Lower leg skin (tissue), 4 donors: Measurements from ENCODE around the gene MEP1A. TPM values are rescaled to one million over a fixed set of nuclear protein-coding genes. Genes with fewer than 3 reads are reported as not detected.
"Not testable (repeated sequence)": the region's sequence is repeated elsewhere in the genome, so short reads cannot be mapped to it uniquely, and the experiment has no call there.

ENCODE experiments used
- DNase-seq, 2 donors: peaks; one replicate each; pipeline ENCODE4 v3.0.0-alpha.2; 2019; ENCODE audit warnings: low spot score in 2 of 2
- H3K4me3 ChIP-seq: fragments of 200-600 bp; sonication (generic); 2 replicates; pipeline ENCODE4 v1.5.1; 2017; ENCODE audit warnings: mild to moderate bottlenecking, low read depth; ENCODE audit not compliant: poor library complexity, severe bottlenecking
- POLR2A ChIP-seq, 2 donors: fragments of 450-650 bp; IDR thresholded peaks; one replicate each; pipeline ENCODE4 v1.6.1; 2016 to 2017; ENCODE audit warnings: antibody characterized with exemption in 2 of 2, mild to moderate bottlenecking in 1 of 2, moderate library complexity in 1 of 2
- WGBS, 2 donors: methylation state at CpG; one replicate each; pipeline ENCODE4 v1.1.5; 2018; 5-methylcytosine and 5-hydroxymethylcytosine counted together
- intact Hi-C: fragments of 100-400 bp; cut with DNase I; formaldehyde crosslinking; loops from one replicate; pipeline ENCODE4 v1.15.0; 2023; ENCODE audit warnings: low total_unique reads
- total RNA-seq, 4 donors: library from RNA; depleted of rRNA; stranded (reverse); fragments of >200 nt; gene quantifications; one replicate each; pipeline ENCODE4 v1.1.0, GENCODE V29; 2016
- TF ChIP-seq, protein P1 (sequence below), 3 donors: fragments of 450-650 bp; IDR thresholded peaks; one replicate each; pipeline ENCODE4 v1.5.1; 2016; ENCODE audit warnings: antibody characterized with exemption in 3 of 3, mild to moderate bottlenecking in 3 of 3, moderate library complexity in 2 of 3

MEP1A gene
- total RNA-seq, 4 donors from 2014 or later = not detected

DNA sequence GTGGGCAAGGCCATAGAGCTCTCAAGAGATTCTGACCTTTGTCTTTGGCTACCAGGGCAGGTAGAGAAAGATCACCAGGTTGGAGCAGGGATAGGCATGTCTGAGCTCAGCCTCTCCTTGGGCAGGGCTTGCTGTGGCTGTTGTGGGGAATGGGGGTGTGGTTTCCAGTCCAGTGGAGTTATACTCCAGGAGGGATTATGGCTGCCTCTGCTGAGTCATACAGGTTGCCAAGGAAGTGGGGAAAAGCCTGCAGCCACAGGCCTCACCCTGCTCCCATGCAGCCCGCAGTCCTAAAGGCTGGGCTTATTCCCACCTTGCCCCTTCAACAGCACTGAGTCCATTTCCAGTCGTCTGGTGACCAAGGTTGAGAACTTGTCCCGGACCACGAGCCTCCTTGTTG, 21.9 kb downstream of the MEP1A start:
- intact Hi-C loops = no loop called here
- DNase-seq = peak in 1 of 2 donors; percentile 22
- H3K4me3 ChIP-seq = no peak overlapping the region
- WGBS, 2 donors = 60 to 62% methylated on average over 4 of the region's 4 CpGs
- TF ChIP-seq, protein P1, sequence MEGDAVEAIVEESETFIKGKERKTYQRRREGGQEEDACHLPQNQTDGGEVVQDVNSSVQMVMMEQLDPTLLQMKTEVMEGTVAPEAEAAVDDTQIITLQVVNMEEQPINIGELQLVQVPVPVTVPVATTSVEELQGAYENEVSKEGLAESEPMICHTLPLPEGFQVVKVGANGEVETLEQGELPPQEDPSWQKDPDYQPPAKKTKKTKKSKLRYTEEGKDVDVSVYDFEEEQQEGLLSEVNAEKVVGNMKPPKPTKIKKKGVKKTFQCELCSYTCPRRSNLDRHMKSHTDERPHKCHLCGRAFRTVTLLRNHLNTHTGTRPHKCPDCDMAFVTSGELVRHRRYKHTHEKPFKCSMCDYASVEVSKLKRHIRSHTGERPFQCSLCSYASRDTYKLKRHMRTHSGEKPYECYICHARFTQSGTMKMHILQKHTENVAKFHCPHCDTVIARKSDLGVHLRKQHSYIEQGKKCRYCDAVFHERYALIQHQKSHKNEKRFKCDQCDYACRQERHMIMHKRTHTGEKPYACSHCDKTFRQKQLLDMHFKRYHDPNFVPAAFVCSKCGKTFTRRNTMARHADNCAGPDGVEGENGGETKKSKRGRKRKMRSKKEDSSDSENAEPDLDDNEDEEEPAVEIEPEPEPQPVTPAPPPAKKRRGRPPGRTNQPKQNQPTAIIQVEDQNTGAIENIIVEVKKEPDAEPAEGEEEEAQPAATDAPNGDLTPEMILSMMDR (IDR thresholded peaks at IDR 0.05) = no peak
- no peak for TF ChIP-seq POLR2A (IDR thresholded peaks at IDR 0.05)

DNA sequence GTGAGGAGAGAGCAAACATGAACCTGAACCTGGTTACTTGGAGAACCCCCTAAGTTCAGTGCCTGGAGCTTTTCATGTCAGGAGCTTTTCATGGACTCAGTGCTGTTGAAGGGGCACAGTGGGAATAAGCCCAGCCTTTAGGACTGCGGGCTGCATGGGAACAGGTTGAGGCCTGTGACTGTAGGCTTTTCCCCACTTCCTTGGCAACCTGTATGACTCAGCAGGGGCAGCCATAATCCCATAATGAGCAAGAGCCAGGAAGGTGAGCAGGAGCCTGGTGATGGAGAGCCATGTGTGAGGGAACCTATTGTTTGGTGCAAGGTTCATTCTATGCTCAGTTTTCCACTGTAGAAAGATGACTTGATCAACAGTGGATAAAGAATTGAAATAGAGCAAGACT, 23.4 kb downstream of the MEP1A start:
- TF ChIP-seq, protein P1 (IDR thresholded peaks at IDR 0.05) = no peak
- no peak for TF ChIP-seq POLR2A (IDR thresholded peaks at IDR 0.05)
- intact Hi-C loops = no loop called here
- no peak overlapping the region for H3K4me3 ChIP-seq
- DNase-seq = no peak
- 52 to 79% methylated on average over 1 of the region's 1 CpG for WGBS, 2 donors

DNA sequence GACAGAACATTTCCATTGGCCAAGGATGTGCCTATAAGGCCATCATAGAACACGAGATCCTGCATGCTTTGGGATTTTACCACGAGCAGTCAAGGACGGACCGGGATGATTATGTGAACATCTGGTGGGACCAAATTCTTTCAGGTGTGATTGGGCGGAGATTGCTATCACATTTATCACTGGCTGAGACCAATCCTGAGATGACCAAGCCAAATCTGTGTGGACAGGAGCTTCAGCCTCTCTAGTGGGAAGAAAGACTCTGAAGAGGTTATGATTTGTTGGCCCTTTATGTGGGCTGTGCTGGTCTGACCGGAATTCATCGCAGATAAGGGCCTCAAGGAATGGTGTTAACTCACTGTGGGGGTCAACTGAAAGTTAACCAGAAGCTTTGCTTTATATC, 26.4 kb downstream of the MEP1A start:
- DNase-seq = no peak
- no peak for TF ChIP-seq POLR2A (IDR thresholded peaks at IDR 0.05)
- TF ChIP-seq, protein P1 (IDR thresholded peaks at IDR 0.05) = no peak
- 88 to 89% methylated on average over 7 of the region's 7 CpGs for WGBS, 2 donors
- no peak overlapping the region for H3K4me3 ChIP-seq
- intact Hi-C loops = no loop called here

DNA sequence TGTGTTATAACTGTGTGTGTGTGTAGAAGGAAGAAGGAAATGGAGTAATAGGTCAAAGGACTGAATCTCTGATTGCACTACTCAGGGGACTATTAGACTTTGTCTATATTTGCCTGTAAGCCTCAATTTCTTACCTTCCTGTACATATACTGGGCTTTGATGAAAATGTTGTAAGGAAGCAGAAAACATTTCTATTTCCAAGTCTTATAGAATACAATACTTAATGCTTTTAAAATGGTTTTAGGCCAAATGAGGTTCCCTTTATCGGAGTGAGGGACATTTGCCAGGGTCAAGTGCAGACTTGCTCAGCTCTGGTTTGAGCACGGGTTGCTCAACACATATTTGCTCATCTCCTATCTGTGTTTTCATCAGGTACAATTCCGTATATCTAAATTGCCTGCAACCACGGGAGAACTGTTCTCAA, 28.3 kb downstream of the MEP1A start:
- WGBS, 2 donors = 51 to 58% methylated on average over 4 of the region's 4 CpGs
- peak in 1 of 2 donors; percentile 38 for DNase-seq
- intact Hi-C loops = no loop called here
- no peak for TF ChIP-seq POLR2A (IDR thresholded peaks at IDR 0.05)
- TF ChIP-seq, protein P1 (IDR thresholded peaks at IDR 0.05) = no peak
- no peak overlapping the region for H3K4me3 ChIP-seq

DNA sequence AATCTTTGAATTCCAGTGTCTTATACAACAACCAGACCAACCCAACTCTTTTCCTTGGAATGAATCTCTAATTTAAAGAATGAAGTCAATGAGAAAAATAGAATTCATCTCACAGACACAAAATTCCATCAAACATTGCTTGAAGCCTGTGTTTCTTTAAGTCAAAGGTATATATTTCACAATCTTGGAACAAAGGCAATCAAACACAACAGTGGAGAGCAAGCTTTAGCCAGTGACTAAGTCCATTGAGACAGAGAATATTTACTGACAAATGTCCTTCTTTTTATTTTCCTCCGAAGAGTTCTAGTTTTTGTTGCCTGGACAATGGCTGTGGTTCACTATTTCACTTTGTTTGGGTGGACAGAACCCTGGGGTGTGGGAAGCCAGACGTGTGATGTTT, 35.8 kb downstream of the MEP1A start:
- 82 to 86% methylated on average over 2 of the region's 2 CpGs for WGBS, 2 donors
- intact Hi-C loops = no loop called here
- no peak for DNase-seq
- TF ChIP-seq POLR2A (IDR thresholded peaks at IDR 0.05) = no peak
- TF ChIP-seq, protein P1 (IDR thresholded peaks at IDR 0.05) = no peak
- H3K4me3 ChIP-seq = no peak overlapping the region

DNA sequence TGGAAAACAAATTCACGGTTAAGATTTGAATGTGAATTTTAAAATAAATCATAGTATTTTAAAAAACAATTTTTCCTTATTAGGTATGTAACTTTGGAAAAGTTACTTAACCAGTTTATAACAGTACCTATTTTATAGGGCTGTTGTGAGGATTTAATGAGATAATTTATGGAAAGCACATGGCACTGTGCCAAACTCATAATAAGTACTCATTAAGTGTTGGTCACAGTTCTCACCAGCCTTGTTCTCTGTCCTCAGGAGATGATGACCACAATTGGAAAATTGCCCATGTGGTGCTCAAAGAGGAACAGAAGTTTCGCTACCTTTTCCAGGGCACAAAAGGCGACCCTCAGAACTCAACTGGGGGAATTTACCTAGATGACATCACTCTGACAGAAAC, 39.6 kb downstream of the MEP1A start:
- no peak for DNase-seq
- TF ChIP-seq, protein P1 (IDR thresholded peaks at IDR 0.05) = no peak
- TF ChIP-seq POLR2A (IDR thresholded peaks at IDR 0.05) = no peak
- WGBS, 2 donors = 76 to 85% methylated on average over 3 of the region's 3 CpGs
- no peak overlapping the region for H3K4me3 ChIP-seq
- intact Hi-C loops = no loop called here

DNA sequence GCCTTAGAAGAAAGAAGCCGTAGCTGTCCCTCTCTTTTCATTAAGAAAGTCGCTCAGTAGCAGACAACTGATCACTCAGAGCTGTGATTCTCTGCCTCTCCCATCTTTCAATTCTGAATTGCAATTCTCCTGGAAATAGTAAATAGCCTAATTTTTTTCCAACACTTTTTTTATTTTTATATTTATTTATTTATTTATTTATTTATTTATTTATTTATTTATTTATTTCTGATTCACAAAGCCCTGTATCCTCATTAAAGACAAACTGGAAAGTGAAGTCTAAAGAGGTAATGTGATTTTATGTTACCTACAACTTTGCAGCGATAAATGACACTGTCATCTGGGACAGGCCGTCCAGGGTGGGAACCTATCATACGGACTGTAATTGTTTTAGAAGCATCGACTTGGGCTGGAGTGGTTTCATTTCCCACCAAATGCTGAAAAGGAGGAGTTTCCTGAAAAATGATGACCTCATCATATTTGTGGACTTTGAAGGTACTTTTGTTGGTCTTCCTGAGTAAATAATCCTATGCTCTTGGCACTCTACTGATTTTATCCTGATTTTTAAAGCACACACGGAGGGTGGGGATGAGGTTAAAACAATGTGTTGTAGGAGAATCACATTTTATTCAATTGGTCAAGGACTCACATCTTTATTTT, 41.2 kb downstream of the MEP1A start:
- H3K4me3 ChIP-seq, intact Hi-C loops, DNase-seq: not testable (repeated sequence)
- WGBS, 2 donors = 72 to 77% methylated on average over 7 of the region's 7 CpGs

DNA sequence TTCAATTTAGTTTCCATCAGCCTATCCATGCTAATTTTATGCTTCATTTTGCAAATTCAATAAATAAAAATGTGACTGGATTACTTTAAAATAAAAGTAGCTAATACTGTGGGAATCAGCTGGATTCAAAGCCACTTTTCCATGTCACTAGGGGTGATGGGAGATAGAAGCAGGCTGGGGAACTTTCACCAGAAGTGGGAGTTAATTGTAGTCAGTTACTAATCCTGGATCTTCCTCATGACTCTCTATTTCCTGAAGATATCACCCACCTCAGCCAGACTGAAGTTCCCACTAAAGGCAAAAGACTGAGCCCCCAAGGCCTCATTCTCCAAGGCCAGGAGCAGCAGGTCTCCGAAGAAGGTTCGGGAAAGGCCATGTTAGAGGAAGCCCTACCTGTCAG, 41.8 kb downstream of the MEP1A start:
- intact Hi-C loops, DNase-seq, H3K4me3 ChIP-seq: not testable (repeated sequence)
- 82 to 96% methylated on average over 2 of the region's 2 CpGs for WGBS, 2 donors
